ENCODE measurements around the gene PPM1D.

GRCh38 chr17:60557805-60558204 lies 42.2 kb upstream of the PPM1D start:
- TF ChIP-seq CTCF (IDR thresholded peaks at IDR 0.05) (no peak), POLR2A (IDR thresholded peaks at IDR 0.05) (no peak)
